ENCODE measurements around the gene CHST11.
A peak's percentile ranks its signal among the peaks of the same experiment; 100 is the strongest.

The CHST11 gene

GRCh38 chr12:104676636-104677035, 219.9 kb downstream of the CHST11 start:
- DNase-seq (ENCODE audit: low read depth), result no peak

GRCh38 chr12:104677441-104678089, 220.8 kb downstream of the CHST11 start:
- no peak for DNase-seq (ENCODE audit: low read depth)

GRCh38 chr12:104680070-104680469, 223.3 kb downstream of the CHST11 start:
- peak; percentile 14 for DNase-seq (ENCODE audit: low read depth)

GRCh38 chr12:104680491-104680890, 223.7 kb downstream of the CHST11 start:
- no peak for DNase-seq (ENCODE audit: low read depth)

- DNase-seq (ENCODE audit: low read depth), result no peak
These were observed 224.4 kb downstream of the CHST11 start for GRCh38 chr12:104681012-104681690.

GRCh38 chr12:104682790-104683279, 226.1 kb downstream of the CHST11 start:
- no peak for DNase-seq (ENCODE audit: low read depth)

GRCh38 chr12:104683831-104684503, 227.2 kb downstream of the CHST11 start:
- no peak for DNase-seq (ENCODE audit: low read depth)

- peak; percentile 86 for DNase-seq (ENCODE audit: low read depth)
These were observed 228.1 kb downstream of the CHST11 start for GRCh38 chr12:104684884-104685283.

- DNase-seq (ENCODE audit: low read depth), result no peak
These were observed 228.6 kb downstream of the CHST11 start for GRCh38 chr12:104685366-104685765.

GRCh38 chr12:104686196-104686595, 229.4 kb downstream of the CHST11 start:
- peak; percentile 29 for DNase-seq (ENCODE audit: low read depth)

- DNase-seq (ENCODE audit: low read depth), result no peak
These were observed 231.2 kb downstream of the CHST11 start for GRCh38 chr12:104687823-104688573.

GRCh38 chr12:104689635-104690034, 232.9 kb downstream of the CHST11 start:
- no peak for DNase-seq (ENCODE audit: low read depth)

GRCh38 chr12:104691721-104692556, 235.2 kb downstream of the CHST11 start:
- no peak for DNase-seq (ENCODE audit: low read depth)

- DNase-seq (ENCODE audit: low read depth), result no peak
These were observed 235.9 kb downstream of the CHST11 start for GRCh38 chr12:104692557-104693218.

- DNase-seq (ENCODE audit: low read depth), result no peak
These were observed 236.7 kb downstream of the CHST11 start for GRCh38 chr12:104693493-104693892.

- peak; percentile 38 for DNase-seq (ENCODE audit: low read depth)
These were observed 237.4 kb downstream of the CHST11 start for GRCh38 chr12:104694161-104694560.

GRCh38 chr12:104694711-104695110, 238.0 kb downstream of the CHST11 start:
- DNase-seq (ENCODE audit: low read depth), result no peak

GRCh38 chr12:104695453-104696148, 238.9 kb downstream of the CHST11 start:
- peak; percentile 69 for DNase-seq (ENCODE audit: low read depth)

- DNase-seq (ENCODE audit: low read depth), result no peak
These were observed 240.4 kb downstream of the CHST11 start for GRCh38 chr12:104697186-104697585.

GRCh38 chr12:104698871-104699270, 242.1 kb downstream of the CHST11 start:
- DNase-seq (ENCODE audit: low read depth), result no peak
